ENCODE data around the gene ATCAY. TPM values are rescaled to one million over a fixed set of nuclear protein-coding genes. Genes with fewer than 3 reads are reported as not detected.
A peak's percentile ranks its signal among the peaks of the same experiment; 100 is the strongest.

The ATCAY gene
- total RNA-seq, 2 donors from 2014 or later, result not detected

GRCh38 chr19:3899531-3900294 is 19.2 kb downstream of the ATCAY start:
- Mint-ChIP-seq H3K36me3 (no peaks in the 10 kb centered on the region), H3K4me1 (ENCODE audit: low read depth in 2 of 2) (peaks cover 6 to 8% of the 10 kb centered on the region in 2 donors), H3K27me3 (peaks cover 0 to 4% of the 10 kb centered on the region in 2 donors), H3K9me3 (no peaks in the 10 kb centered on the region), H3K4me3 (no peak overlapping the region), H3K27ac (no peak overlapping the region)
- no peak for DNase-seq (ENCODE audit: low spot score)
- ATAC-seq, result no peak

GRCh38 chr19:3902317-3902973 is 22.0 kb downstream of the ATCAY start:
- H3K4me1 Mint-ChIP-seq (ENCODE audit: low read depth in 2 of 2), result peaks cover 6 to 8% of the 10 kb centered on the region in 2 donors
- no peak overlapping the region for H3K4me3 Mint-ChIP-seq
- no peak for ATAC-seq
- no peaks in the 10 kb centered on the region for H3K36me3 Mint-ChIP-seq
- no peak for DNase-seq (ENCODE audit: low spot score)
- H3K9me3 Mint-ChIP-seq, result no peaks in the 10 kb centered on the region
- H3K27me3 Mint-ChIP-seq, result peaks cover 0 to 2% of the 10 kb centered on the region in 2 donors
- H3K27ac Mint-ChIP-seq, result no peak overlapping the region

- ATAC-seq (no peak), DNase-seq (ENCODE audit: low spot score) (no peak)
- no peaks in the 10 kb centered on the region for H3K9me3 Mint-ChIP-seq
- H3K27me3 Mint-ChIP-seq, result peaks cover 0 to 2% of the 10 kb centered on the region in 2 donors
- H3K36me3 Mint-ChIP-seq, result no peaks in the 10 kb centered on the region
- H3K27ac Mint-ChIP-seq, result no peak overlapping the region
- no peaks in the 10 kb centered on the region for H3K4me1 Mint-ChIP-seq (ENCODE audit: low read depth in 2 of 2)
- no peak overlapping the region for H3K4me3 Mint-ChIP-seq
Measured at GRCh38 chr19:3904233-3904632, 23.7 kb downstream of the ATCAY start.

- ATAC-seq (peak in 1 of 2 donors; percentile 4), DNase-seq (ENCODE audit: low spot score) (no peak)
- Mint-ChIP-seq H3K36me3 (no peaks in the 10 kb centered on the region), H3K27me3 (peaks cover 0 to 2% of the 10 kb centered on the region in 2 donors), H3K9me3 (no peaks in the 10 kb centered on the region), H3K27ac (no peak overlapping the region), H3K4me3 (no peak overlapping the region), H3K4me1 (ENCODE audit: low read depth in 2 of 2) (no peaks in the 10 kb centered on the region)
Measured at GRCh38 chr19:3907626-3908265, 27.3 kb downstream of the ATCAY start.

GRCh38 chr19:3908266-3909054 is 28.0 kb downstream of the ATCAY start:
- H3K27me3 Mint-ChIP-seq, result peaks cover 0 to 2% of the 10 kb centered on the region in 2 donors
- H3K4me3 Mint-ChIP-seq, result no peak overlapping the region
- H3K27ac Mint-ChIP-seq, result no peak overlapping the region
- ATAC-seq (no peak), DNase-seq (ENCODE audit: low spot score) (no peak)
- H3K4me1 Mint-ChIP-seq (ENCODE audit: low read depth in 2 of 2), result no peaks in the 10 kb centered on the region
- no peaks in the 10 kb centered on the region for H3K9me3 Mint-ChIP-seq
- no peaks in the 10 kb centered on the region for H3K36me3 Mint-ChIP-seq

- no peaks in the 10 kb centered on the region for H3K9me3 Mint-ChIP-seq
- DNase-seq (ENCODE audit: low spot score) (no peak), ATAC-seq (no peak)
- H3K36me3 Mint-ChIP-seq, result no peaks in the 10 kb centered on the region
- no peak overlapping the region for H3K4me3 Mint-ChIP-seq
- no peak overlapping the region for H3K27ac Mint-ChIP-seq
- H3K27me3 Mint-ChIP-seq, result no peaks in the 10 kb centered on the region
- H3K4me1 Mint-ChIP-seq (ENCODE audit: low read depth in 2 of 2), result no peaks in the 10 kb centered on the region
Measured at GRCh38 chr19:3910105-3910504, 29.6 kb downstream of the ATCAY start.

- Mint-ChIP-seq H3K4me3 (no peak overlapping the region), H3K36me3 (no peaks in the 10 kb centered on the region), H3K27me3 (peaks cover 0 to 4% of the 10 kb centered on the region in 2 donors), H3K27ac (no peak overlapping the region), H3K4me1 (ENCODE audit: low read depth in 2 of 2) (no peaks in the 10 kb centered on the region), H3K9me3 (no peaks in the 10 kb centered on the region)
- no peak for ATAC-seq
- no peak for DNase-seq (ENCODE audit: low spot score)
Measured at GRCh38 chr19:3914199-3914598, 33.7 kb downstream of the ATCAY start.

- no peak overlapping the region for H3K27ac Mint-ChIP-seq
- ATAC-seq (no peak), DNase-seq (ENCODE audit: low spot score) (no peak)
- H3K36me3 Mint-ChIP-seq, result no peaks in the 10 kb centered on the region
- no peaks in the 10 kb centered on the region for H3K9me3 Mint-ChIP-seq
- no peak overlapping the region for H3K4me3 Mint-ChIP-seq
- H3K27me3 Mint-ChIP-seq, result peaks cover 0 to 4% of the 10 kb centered on the region in 2 donors
- no peaks in the 10 kb centered on the region for H3K4me1 Mint-ChIP-seq (ENCODE audit: low read depth in 2 of 2)
Measured at GRCh38 chr19:3916033-3916432, 35.5 kb downstream of the ATCAY start.

GRCh38 chr19:3919793-3920192 is 39.3 kb downstream of the ATCAY start:
- peaks cover 9 to 11% of the 10 kb centered on the region in 2 donors for H3K27me3 Mint-ChIP-seq
- DNase-seq (ENCODE audit: low spot score), result no peak
- H3K9me3 Mint-ChIP-seq, result peaks cover 6% of the 10 kb centered on the region
- no peak overlapping the region for H3K27ac Mint-ChIP-seq
- peaks cover 6% of the 10 kb centered on the region for H3K36me3 Mint-ChIP-seq
- H3K4me3 Mint-ChIP-seq, result no peak overlapping the region
- H3K4me1 Mint-ChIP-seq (ENCODE audit: low read depth in 2 of 2), result no peaks in the 10 kb centered on the region
- ATAC-seq, result no peak

- peaks cover 6% of the 10 kb centered on the region for H3K36me3 Mint-ChIP-seq
- peaks cover 6% of the 10 kb centered on the region for H3K9me3 Mint-ChIP-seq
- H3K27ac Mint-ChIP-seq, result no peak overlapping the region
- no peaks in the 10 kb centered on the region for H3K4me1 Mint-ChIP-seq (ENCODE audit: low read depth in 2 of 2)
- no peak for DNase-seq (ENCODE audit: low spot score)
- no peak for ATAC-seq
- no peak overlapping the region for H3K4me3 Mint-ChIP-seq
- H3K27me3 Mint-ChIP-seq, result peaks cover 5 to 11% of the 10 kb centered on the region in 2 donors
Measured at GRCh38 chr19:3923096-3923758, 42.7 kb downstream of the ATCAY start.

- Mint-ChIP-seq H3K27me3 (peaks cover 5 to 11% of the 10 kb centered on the region in 2 donors), H3K9me3 (peaks cover 6% of the 10 kb centered on the region), H3K27ac (no peak overlapping the region), H3K36me3 (peaks cover 6% of the 10 kb centered on the region), H3K4me3 (no peak overlapping the region), H3K4me1 (ENCODE audit: low read depth in 2 of 2) (no peaks in the 10 kb centered on the region)
- ATAC-seq, result no peak
- no peak for DNase-seq (ENCODE audit: low spot score)
Measured at GRCh38 chr19:3923912-3924311, 43.4 kb downstream of the ATCAY start.

GRCh38 chr19:3931041-3931440 is 50.6 kb downstream of the ATCAY start:
- Mint-ChIP-seq H3K36me3 (no peaks in the 10 kb centered on the region), H3K27me3 (peaks cover 0 to 8% of the 10 kb centered on the region in 2 donors)

More at GRCh38 chr19:3931041-3931440, 50.6 kb downstream of the ATCAY start:
- H3K27ac Mint-ChIP-seq, result no peak overlapping the region
- DNase-seq (ENCODE audit: low spot score) (no peak), ATAC-seq (no peak)
- no peak overlapping the region for H3K4me3 Mint-ChIP-seq
- H3K9me3 Mint-ChIP-seq, result no peaks in the 10 kb centered on the region
- no peaks in the 10 kb centered on the region for H3K4me1 Mint-ChIP-seq (ENCODE audit: low read depth in 2 of 2)

Data from natural killer cell treated with Interleukin-12 subunit alpha and Interleukin-12 subunit beta and Interleukin-15 and Interleukin-18, amount 100 ng/mL, for 72 hours (primary cell).